Mesendoderm (in vitro differentiated cells): Measurements from ENCODE around the gene MYOT.

Experiments used
- DNase-seq: peaks from one replicate; pipeline ENCODE4 v3.0.0; 2013
- H2AK5ac ChIP-seq: 2 replicates; pipeline ENCODE4 v1.6.1; 2013; ENCODE audit warnings: low read length, inconsistent platforms
- H2BK120ac ChIP-seq: 2 replicates; pipeline ENCODE4 v1.6.1; 2013; ENCODE audit warnings: low read depth, mild to moderate bottlenecking, low read length, moderate library complexity, mixed read lengths
- H2BK15ac ChIP-seq: replicated peaks from 2 replicates; pipeline ENCODE4 v1.6.1; 2013; ENCODE audit warnings: low read depth, mild to moderate bottlenecking, moderate library complexity
- H2BK5ac ChIP-seq: 2 replicates; pipeline ENCODE4 v1.6.1; 2013; ENCODE audit warnings: low read length, inconsistent platforms
- H3K18ac ChIP-seq: 2 replicates; pipeline ENCODE4 v1.6.1; 2013; ENCODE audit warnings: mild to moderate bottlenecking, low read length, mixed read lengths
- H3K23ac ChIP-seq: one replicate; pipeline ENCODE4 v1.6.1; 2013; ENCODE audit warnings: low read length
- H3K27ac ChIP-seq: 2 replicates; pipeline ENCODE4 v1.5.1; 2013; ENCODE audit warnings: low read depth, mild to moderate bottlenecking, inconsistent platforms, low read length, moderate library complexity
- H3K27me3 ChIP-seq: 2 replicates; pipeline ENCODE4 v1.6.1; 2013; ENCODE audit warnings: low read length, control low read depth, mild to moderate bottlenecking, inconsistent platforms; ENCODE audit not compliant: insufficient read depth, poor library complexity
- H3K36me3 ChIP-seq: 2 replicates; pipeline ENCODE4 v1.6.1; 2013; ENCODE audit warnings: low read length, inconsistent platforms; ENCODE audit not compliant: control insufficient read depth, insufficient read depth
- H3K4ac ChIP-seq: one replicate; pipeline ENCODE4 v1.6.1; 2013; ENCODE audit warnings: low read depth, mild to moderate bottlenecking, low read length, moderate library complexity
- H3K4me1 ChIP-seq: 2 replicates; pipeline ENCODE4 v1.6.1; 2013; ENCODE audit warnings: low read depth, low read length, inconsistent platforms; ENCODE audit not compliant: control insufficient read depth
- H3K4me2 ChIP-seq: 2 replicates; pipeline ENCODE4 v1.6.1; 2013; ENCODE audit warnings: low read length
- H3K4me3 ChIP-seq: 2 replicates; pipeline ENCODE4 v1.5.1; 2013; ENCODE audit warnings: mild to moderate bottlenecking, low read length
- H3K56ac ChIP-seq: one replicate; pipeline ENCODE4 v1.6.1; 2013; ENCODE audit warnings: low read length
- H3K79me1 ChIP-seq: 2 replicates; pipeline ENCODE4 v1.6.1; 2013; ENCODE audit warnings: low read length, inconsistent platforms
- H3K79me2 ChIP-seq: 2 replicates; pipeline ENCODE4 v1.6.1; 2013; ENCODE audit warnings: mild to moderate bottlenecking, low read length; ENCODE audit not compliant: control insufficient read depth, insufficient read depth
- H3K9ac ChIP-seq: 2 replicates; pipeline ENCODE4 v1.6.1; 2013; ENCODE audit warnings: low read length, inconsistent platforms
- H4K5ac ChIP-seq: one replicate; pipeline ENCODE4 v1.6.1; 2013; ENCODE audit warnings: low read length
- H4K8ac ChIP-seq: one replicate; pipeline ENCODE4 v1.6.1; 2013; ENCODE audit warnings: low read depth, mild to moderate bottlenecking, control low read depth, low read length, moderate library complexity
- WGBS: extraction: QIAGEN DNeasy Blood & Tissue Kit; methylation state at CpG from one replicate; pipeline ENCODE4 v1.1.7; 2013; ENCODE audit warnings: low lambda C conversion rate, missing lambda C conversion rate; ENCODE audit not compliant: insufficient coverage; ENCODE audit errors: extremely low coverage; 5-methylcytosine and 5-hydroxymethylcytosine counted together

MYOT gene

DNA sequence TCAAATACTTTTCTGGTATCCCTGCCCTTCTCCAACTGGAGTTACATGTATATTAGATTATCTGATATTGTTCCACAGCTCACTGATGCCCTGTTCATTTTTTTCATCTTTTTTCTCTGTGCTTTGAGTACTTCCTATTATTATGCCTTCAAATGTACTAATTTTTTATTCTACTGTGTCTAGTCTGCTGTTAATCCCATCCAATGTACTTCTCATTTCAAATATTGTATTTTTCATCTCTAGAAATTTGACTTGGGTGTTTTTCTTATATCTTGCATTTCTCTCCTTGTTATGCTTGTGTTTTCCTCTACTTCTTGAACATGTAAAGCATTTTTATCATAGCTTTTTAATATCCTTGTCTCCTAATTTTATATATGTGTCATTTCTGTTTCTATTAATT lies 41.6 kb upstream of the MYOT start:
- no peak overlapping the region for H3K23ac ChIP-seq
- no peaks in the 10 kb centered on the region for H3K4me1 ChIP-seq
- no peak overlapping the region for H3K4ac ChIP-seq
- H3K56ac ChIP-seq: no peak overlapping the region
- H2AK5ac ChIP-seq: no peak overlapping the region
- no peak overlapping the region for H2BK5ac ChIP-seq
- no peaks in the 10 kb centered on the region for H3K36me3 ChIP-seq
- H4K5ac ChIP-seq: no peak overlapping the region
- no peak overlapping the region for H3K4me3 ChIP-seq
- DNase-seq: no peak
- H2BK15ac ChIP-seq: no peak overlapping the region
- no peaks in the 10 kb centered on the region for H3K27me3 ChIP-seq
- H3K79me2 ChIP-seq: no peaks in the 10 kb centered on the region
- no peak overlapping the region for H3K27ac ChIP-seq
- H3K18ac ChIP-seq: no peak overlapping the region
- no peaks in the 10 kb centered on the region for H3K79me1 ChIP-seq
- H4K8ac ChIP-seq: no peak overlapping the region
- H3K9ac ChIP-seq: no peak overlapping the region
- no peak overlapping the region for H3K4me2 ChIP-seq
- H2BK120ac ChIP-seq: no peak overlapping the region

DNA sequence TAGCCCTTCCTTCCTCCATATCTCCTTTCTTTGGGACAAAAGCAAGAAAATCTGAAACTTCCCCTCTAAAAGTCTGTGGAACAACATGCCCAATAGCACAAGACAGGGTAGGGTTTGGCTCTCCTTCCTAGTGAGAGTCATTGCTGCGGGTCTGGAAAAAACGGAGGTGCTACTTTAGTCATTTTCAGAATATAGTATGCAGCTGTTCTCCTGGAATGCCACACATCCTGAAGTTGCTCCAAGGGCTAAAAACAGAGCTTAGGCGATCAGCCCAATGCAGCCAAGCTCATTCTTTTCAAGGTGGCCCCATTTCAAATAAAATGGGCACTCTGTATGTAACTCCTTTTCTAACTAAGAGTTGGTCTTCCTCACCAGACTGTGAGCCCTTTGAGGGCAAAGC lies 39.5 kb upstream of the MYOT start:
- no CpG with 5 or more reads among the region's 3 CpGs for WGBS
- Histone ChIP-seq H3K4me2 (no peak overlapping the region), H3K56ac (no peak overlapping the region), H3K4ac (no peak overlapping the region), H2AK5ac (no peak overlapping the region), H3K27me3 (no peaks in the 10 kb centered on the region), H4K8ac (no peak overlapping the region), H3K4me3 (no peak overlapping the region), H3K9ac (no peak overlapping the region), H4K5ac (no peak overlapping the region), H3K18ac (peak overlapping the region; percentile 28), H3K23ac (no peak overlapping the region), H3K36me3 (no peaks in the 10 kb centered on the region), H3K4me1 (no peaks in the 10 kb centered on the region), H3K79me1 (no peaks in the 10 kb centered on the region), H2BK15ac (no peak overlapping the region), H3K79me2 (no peaks in the 10 kb centered on the region), H2BK120ac (no peak overlapping the region), H3K27ac (no peak overlapping the region), H2BK5ac (no peak overlapping the region)
- no peak for DNase-seq

- no peak overlapping the region for H3K27ac ChIP-seq
- H3K4me3 ChIP-seq: no peak overlapping the region
- WGBS: no CpG with 5 or more reads among the region's 1 CpG
These were observed 39.0 kb upstream of the MYOT start for GRCh38 chr5:137828664-137829063.

GRCh38 chr5:137831105-137831504 lies 36.6 kb upstream of the MYOT start:
- H3K4me2 ChIP-seq: no peak overlapping the region
- H3K79me1 ChIP-seq: no peaks in the 10 kb centered on the region
- peaks cover 4% of the 10 kb centered on the region for H3K4me1 ChIP-seq
- no peak overlapping the region for H2BK15ac ChIP-seq
- WGBS: no CpG with 5 or more reads among the region's 2 CpGs
- H3K23ac ChIP-seq: no peak overlapping the region
- no peak for DNase-seq
- no peak overlapping the region for H3K27ac ChIP-seq
- H4K8ac ChIP-seq: no peak overlapping the region
- H3K36me3 ChIP-seq: no peaks in the 10 kb centered on the region
- no peak overlapping the region for H3K4me3 ChIP-seq
- no peak overlapping the region for H2BK5ac ChIP-seq
- no peak overlapping the region for H2BK120ac ChIP-seq
- H3K56ac ChIP-seq: no peak overlapping the region
- H3K18ac ChIP-seq: no peak overlapping the region
- H3K4ac ChIP-seq: no peak overlapping the region
- no peaks in the 10 kb centered on the region for H3K27me3 ChIP-seq
- no peak overlapping the region for H3K9ac ChIP-seq
- no peak overlapping the region for H4K5ac ChIP-seq
- no peaks in the 10 kb centered on the region for H3K79me2 ChIP-seq
- H2AK5ac ChIP-seq: no peak overlapping the region

More at GRCh38 chr5:137828664-137829063, 39.0 kb upstream of the MYOT start:
- H4K8ac ChIP-seq: no peak overlapping the region
- H3K23ac ChIP-seq: no peak overlapping the region
- H3K9ac ChIP-seq: no peak overlapping the region
- H3K4ac ChIP-seq: no peak overlapping the region
- no peaks in the 10 kb centered on the region for H3K36me3 ChIP-seq
- H3K56ac ChIP-seq: no peak overlapping the region
- no peak overlapping the region for H2BK15ac ChIP-seq
- H3K18ac ChIP-seq: no peak overlapping the region
- no peak for DNase-seq
- H3K4me1 ChIP-seq: no peaks in the 10 kb centered on the region
- H3K4me2 ChIP-seq: no peak overlapping the region
- H2AK5ac ChIP-seq: no peak overlapping the region
- H2BK120ac ChIP-seq: no peak overlapping the region
- H2BK5ac ChIP-seq: no peak overlapping the region
- H4K5ac ChIP-seq: no peak overlapping the region
- no peaks in the 10 kb centered on the region for H3K79me1 ChIP-seq
- H3K79me2 ChIP-seq: no peaks in the 10 kb centered on the region
- no peaks in the 10 kb centered on the region for H3K27me3 ChIP-seq

- no peak overlapping the region for H3K4me2 ChIP-seq
- H3K23ac ChIP-seq: no peak overlapping the region
- H3K79me1 ChIP-seq: no peaks in the 10 kb centered on the region
- H3K18ac ChIP-seq: no peak overlapping the region
- no peak overlapping the region for H3K9ac ChIP-seq
- H2AK5ac ChIP-seq: no peak overlapping the region
- H3K4me3 ChIP-seq: no peak overlapping the region
- H3K56ac ChIP-seq: no peak overlapping the region
- WGBS: no CpG with 5 or more reads among the region's 3 CpGs
- H3K4ac ChIP-seq: no peak overlapping the region
- H4K5ac ChIP-seq: no peak overlapping the region
- H3K79me2 ChIP-seq: no peaks in the 10 kb centered on the region
- no peak overlapping the region for H2BK5ac ChIP-seq
- H3K27me3 ChIP-seq: no peaks in the 10 kb centered on the region
- no peak for DNase-seq
- peaks cover 4% of the 10 kb centered on the region for H3K4me1 ChIP-seq
- H4K8ac ChIP-seq: no peak overlapping the region
- H2BK120ac ChIP-seq: no peak overlapping the region
- H3K27ac ChIP-seq: no peak overlapping the region
- H2BK15ac ChIP-seq: no peak overlapping the region
- H3K36me3 ChIP-seq: no peaks in the 10 kb centered on the region
These were observed 36.1 kb upstream of the MYOT start for GRCh38 chr5:137831526-137831925.

DNA sequence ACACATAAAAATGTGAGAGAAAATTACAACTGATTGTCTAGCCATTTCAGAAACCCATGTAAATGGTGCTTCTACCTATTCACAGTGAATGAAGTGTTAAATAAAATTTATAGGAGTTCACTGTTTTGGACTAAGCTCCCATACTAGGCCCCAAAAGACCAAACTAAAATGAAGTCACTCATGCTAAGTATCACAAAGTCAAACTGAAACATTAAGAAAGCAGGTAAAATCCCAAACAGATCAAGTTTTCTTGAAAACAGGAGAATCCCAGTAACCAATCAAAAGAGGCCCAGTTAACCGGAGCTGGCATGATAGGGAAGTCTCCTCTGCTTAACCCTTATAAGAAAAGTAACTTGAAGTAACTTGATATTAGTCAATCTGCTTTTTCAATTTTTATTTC lies 35.2 kb upstream of the MYOT start:
- Histone ChIP-seq H3K36me3 (no peaks in the 10 kb centered on the region), H4K8ac (no peak overlapping the region), H3K79me1 (no peaks in the 10 kb centered on the region), H3K27ac (no peak overlapping the region), H3K56ac (no peak overlapping the region), H3K4me2 (no peak overlapping the region), H3K9ac (no peak overlapping the region), H2AK5ac (no peak overlapping the region), H4K5ac (no peak overlapping the region), H2BK5ac (no peak overlapping the region), H3K27me3 (no peaks in the 10 kb centered on the region), H3K79me2 (no peaks in the 10 kb centered on the region), H3K23ac (no peak overlapping the region), H3K18ac (no peak overlapping the region), H3K4ac (no peak overlapping the region), H3K4me3 (no peak overlapping the region), H2BK120ac (no peak overlapping the region), H2BK15ac (no peak overlapping the region), H3K4me1 (peaks cover 8% of the 10 kb centered on the region)
- WGBS: no CpG with 5 or more reads among the region's 1 CpG
- DNase-seq: no peak
